AG10803 (cell line): ENCODE results near the gene RXYLT1.

ENCODE experiments used
- DNase-seq: peaks from one replicate; pipeline ENCODE4 v3.0.0; 2010; ENCODE audit warnings: low read depth
- H3K4me3 ChIP-seq: 2 replicates; pipeline ENCODE4 v1.5.1; 2011; ENCODE audit warnings: mild to moderate bottlenecking, low read length, control low read depth
- TF ChIP-seq, protein P1 (sequence below): conservative IDR thresholded peaks from 2 replicates; pipeline ENCODE4 v1.5.1; 2011; ENCODE audit warnings: mild to moderate bottlenecking, low read length, control low read depth, inconsistent platforms

The RXYLT1 gene

DNA sequence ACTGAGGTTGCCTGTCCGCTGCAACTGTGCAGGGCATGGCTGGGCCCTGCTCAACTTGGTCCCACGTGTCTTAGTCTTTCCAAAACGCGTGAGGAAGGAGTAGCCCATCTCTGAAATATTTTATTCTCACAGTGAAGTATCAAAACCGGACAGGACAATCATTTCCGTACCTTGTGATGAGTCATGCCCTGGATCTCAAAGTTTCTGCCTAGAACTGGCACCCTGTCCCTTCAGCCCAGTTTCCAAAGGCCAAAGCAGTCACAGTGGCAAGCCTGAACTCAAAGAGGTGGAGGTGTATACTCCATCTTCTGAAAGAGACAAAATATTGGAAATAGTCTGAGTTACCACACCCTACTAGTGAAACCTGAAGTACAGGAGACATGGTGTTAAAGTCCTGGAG is 36.3 kb downstream of the RXYLT1 start:
- TF ChIP-seq, protein P1, sequence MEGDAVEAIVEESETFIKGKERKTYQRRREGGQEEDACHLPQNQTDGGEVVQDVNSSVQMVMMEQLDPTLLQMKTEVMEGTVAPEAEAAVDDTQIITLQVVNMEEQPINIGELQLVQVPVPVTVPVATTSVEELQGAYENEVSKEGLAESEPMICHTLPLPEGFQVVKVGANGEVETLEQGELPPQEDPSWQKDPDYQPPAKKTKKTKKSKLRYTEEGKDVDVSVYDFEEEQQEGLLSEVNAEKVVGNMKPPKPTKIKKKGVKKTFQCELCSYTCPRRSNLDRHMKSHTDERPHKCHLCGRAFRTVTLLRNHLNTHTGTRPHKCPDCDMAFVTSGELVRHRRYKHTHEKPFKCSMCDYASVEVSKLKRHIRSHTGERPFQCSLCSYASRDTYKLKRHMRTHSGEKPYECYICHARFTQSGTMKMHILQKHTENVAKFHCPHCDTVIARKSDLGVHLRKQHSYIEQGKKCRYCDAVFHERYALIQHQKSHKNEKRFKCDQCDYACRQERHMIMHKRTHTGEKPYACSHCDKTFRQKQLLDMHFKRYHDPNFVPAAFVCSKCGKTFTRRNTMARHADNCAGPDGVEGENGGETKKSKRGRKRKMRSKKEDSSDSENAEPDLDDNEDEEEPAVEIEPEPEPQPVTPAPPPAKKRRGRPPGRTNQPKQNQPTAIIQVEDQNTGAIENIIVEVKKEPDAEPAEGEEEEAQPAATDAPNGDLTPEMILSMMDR = no peak
- no peak for DNase-seq
- no peak overlapping the region for H3K4me3 ChIP-seq

DNA sequence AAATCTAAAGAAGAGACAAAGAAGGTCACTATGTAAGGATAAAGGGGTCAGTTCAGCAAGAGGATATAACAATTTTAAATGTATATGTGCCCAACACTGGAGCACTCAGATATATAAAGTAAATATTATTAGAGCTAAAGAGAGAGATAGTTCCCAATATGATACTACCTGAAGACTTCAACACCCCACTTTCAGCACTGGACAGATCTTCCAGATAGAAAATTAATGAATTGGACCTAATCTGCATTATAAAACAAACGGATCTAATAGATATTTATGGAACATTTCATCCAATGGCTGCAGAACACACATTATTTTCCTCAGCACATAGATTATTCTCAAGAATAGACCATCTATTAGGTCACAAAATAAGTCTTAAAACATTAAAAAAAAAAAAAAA is 40.7 kb downstream of the RXYLT1 start:
- TF ChIP-seq, protein P1 = no peak
- no peak overlapping the region for H3K4me3 ChIP-seq
- no peak for DNase-seq

DNA sequence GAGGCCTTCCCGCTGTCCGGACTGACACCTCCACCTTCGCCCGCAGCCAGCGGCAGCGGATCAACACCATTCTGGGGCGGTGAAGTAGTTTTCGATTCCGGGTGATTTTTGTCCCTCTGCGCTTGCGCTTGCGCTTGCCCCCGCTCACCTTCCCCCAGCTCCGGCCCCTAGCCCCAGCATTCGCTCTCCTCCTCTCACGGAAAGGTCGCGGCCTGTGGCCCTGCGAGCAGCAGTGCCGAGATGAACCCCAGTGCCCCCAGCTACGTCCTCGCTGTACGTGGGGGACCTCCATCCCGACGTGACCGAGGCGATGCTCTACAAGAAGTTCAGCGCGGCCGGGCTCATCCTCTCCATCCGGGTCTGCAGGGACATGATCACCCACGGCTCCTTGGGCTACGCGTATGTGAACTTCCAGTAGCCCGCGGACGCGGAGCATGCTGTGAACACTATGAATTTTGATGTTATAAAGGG is 42.1 kb downstream of the RXYLT1 start:
- TF ChIP-seq, protein P1 = no peak
- peak overlapping the region; percentile 67 for H3K4me3 ChIP-seq
- peak; percentile 31 for DNase-seq

DNA sequence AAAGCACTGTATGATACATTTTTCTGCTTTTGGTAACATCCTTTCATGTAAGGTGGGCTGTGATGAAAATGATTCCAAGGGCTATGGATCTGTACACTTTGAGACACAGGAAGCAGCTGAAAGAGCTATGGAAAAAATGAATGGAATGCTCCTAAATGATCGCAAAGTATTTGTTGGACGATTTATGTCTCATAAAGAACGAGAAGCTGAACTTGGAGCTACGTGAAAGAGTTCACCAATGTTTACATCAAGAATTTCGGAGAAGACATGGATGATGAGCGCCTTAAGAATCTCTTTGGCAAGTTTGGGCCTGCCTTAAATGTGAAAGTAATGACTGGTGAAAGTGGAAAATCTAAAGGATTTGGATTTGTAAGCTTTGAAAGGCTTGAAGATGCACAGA is 42.6 kb downstream of the RXYLT1 start:
- H3K4me3 ChIP-seq = peak overlapping the region; percentile 67
- TF ChIP-seq, protein P1 = no peak
- DNase-seq = peak; percentile 54

DNA sequence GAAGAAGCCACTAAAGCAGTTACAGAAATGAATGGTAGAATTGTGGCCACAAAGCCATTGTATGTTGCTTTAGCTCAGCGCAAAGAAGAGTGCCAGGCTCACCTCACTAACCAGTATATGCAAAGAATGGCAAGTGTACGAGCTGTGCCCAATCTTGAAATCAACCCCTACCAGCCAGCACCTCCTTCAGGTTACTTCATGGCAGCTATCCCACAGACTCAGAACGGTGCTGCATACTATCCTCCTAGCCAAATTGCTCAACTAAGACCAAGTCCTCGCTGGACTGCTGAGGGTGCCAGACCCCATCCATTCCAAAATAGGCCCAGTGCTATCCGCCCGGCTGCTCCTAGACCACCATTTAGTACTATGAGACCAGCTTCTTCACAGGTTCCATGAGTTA is 43.3 kb downstream of the RXYLT1 start:
- H3K4me3 ChIP-seq = no peak overlapping the region
- TF ChIP-seq, protein P1 = no peak
- DNase-seq = no peak

DNA sequence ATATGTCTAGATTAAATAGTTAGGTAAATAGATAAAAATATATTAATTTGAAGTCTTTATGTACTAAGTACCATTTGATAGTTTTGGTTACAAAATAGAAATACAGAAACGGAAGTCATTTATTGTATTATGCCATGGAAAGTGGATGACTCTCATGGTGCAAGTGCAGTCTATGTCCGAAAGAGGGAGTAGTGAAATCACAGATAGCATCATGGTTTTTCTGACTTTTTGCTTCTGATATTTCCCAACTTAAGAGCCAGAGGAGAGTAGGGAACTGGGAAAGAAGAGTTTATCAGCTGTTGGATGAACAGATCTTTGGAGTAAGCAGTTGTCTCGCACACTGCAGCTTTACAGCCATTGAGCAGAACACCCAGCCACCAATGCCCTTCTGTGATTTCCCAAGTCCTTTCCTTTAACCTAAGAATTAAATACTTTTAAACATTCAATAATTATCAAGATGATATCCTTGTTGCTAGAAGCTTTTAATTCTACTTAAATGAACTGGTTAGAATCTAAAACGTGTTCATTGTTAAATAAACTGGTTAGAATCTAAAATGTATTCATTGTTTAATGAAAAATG is 46.4 kb downstream of the RXYLT1 start:
- no peak overlapping the region for H3K4me3 ChIP-seq
- peak; percentile 74 for DNase-seq
- TF ChIP-seq, protein P1 = peak; percentile 96

DNA sequence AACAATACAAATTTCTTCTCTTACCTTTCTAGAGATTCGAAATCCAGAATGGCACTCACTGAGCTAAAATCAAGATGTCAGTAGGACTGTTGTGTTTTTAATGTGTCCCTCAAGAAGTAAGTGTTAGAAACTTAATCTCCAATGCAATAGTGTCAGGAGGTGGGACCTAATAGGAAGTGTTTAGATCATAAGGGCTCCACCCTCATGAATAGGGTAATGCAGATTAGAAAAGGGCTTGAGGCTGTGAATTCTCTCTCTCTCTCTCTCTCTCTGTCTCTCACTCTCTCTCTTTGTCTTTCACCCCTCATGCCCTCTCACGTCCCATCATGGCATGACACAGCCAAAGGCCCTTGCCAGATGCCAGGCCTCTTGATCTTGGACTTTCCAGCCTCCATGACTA is 49.2 kb downstream of the RXYLT1 start:
- TF ChIP-seq, protein P1 = no peak
- no peak overlapping the region for H3K4me3 ChIP-seq
- DNase-seq = no peak
